ENCODE data around the gene PLA2G3.
A peak's percentile ranks its signal among the peaks of the same experiment; 100 is the strongest.
"Not testable (repeated sequence)": the region's sequence is repeated elsewhere in the genome, so short reads cannot be mapped to it uniquely, and the experiment has no call there.

Gene PLA2G3

DNA sequence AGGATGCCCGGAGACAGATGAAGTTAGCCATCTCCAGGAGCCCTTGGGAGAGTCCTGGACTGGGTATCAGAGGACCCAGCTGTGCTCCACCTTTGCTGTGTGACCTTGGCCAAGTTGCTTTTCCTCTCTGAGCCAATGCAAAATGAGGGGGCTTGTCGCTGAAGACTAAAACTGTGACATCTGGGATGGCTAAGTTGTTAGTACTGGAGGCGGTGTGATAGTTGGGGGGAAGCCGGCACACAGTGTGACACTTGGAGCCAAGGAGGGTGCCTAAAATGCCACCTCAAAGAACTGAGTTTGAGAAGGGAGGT lies 17.1 kb downstream of the PLA2G3 start:
- Mint-ChIP-seq H3K27ac (no peak overlapping the region), H3K36me3 (ENCODE audit: low read depth) (no peaks in the 10 kb centered on the region), H3K4me3 (no peak overlapping the region), H3K4me1 (ENCODE audit: low read depth) (no peaks in the 10 kb centered on the region), H3K27me3 (peaks cover 3% of the 10 kb centered on the region), H3K9me3 (no peaks in the 10 kb centered on the region)
- DNase-seq: no peak

DNA sequence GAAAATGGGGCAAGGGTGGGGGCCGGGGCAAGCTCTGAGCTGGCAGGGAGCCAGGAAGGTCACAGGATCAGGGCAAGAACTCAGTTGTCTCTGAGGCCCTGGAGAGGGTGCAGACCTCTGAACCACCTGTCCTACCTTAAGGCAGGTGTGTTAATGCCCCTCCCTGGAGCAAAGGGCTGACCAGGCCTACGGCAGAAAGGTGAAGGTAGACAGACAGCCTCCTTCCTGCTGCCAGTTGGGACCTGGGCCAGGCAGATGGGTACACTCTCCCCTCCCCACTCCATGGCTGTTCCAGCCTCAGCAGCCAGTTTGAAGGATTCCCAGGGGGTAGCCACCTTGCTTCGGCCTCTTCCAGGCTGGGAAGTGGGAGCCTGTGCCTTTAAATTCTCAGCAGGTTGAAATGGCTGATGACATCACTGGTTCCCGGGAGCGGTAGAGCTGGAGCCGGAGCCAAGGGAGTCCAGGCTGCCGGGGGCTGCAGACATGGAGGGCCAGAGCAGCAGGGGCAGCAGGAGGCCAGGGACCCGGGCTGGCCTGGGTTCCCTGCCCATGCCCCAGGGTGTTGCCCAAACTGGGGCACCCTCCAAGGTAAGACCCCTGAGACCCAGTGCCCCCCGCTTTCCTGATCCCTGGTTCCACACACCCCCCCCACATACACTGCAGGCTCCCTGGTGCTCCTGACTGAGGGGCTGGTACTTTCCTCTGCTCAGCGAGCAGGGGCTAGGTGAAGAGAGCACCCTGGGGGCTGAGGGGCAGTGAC lies 17.6 kb downstream of the PLA2G3 start, which contains the start of gene INPP5J:
INPP5J (plus strand) TSS at position 435 of the 760 bp plus-strand sequence; CDS start at position 484, 49 bp downstream.
- Mint-ChIP-seq H3K9me3 (no peaks in the 10 kb centered on the region), H3K4me1 (ENCODE audit: low read depth) (no peaks in the 10 kb centered on the region), H3K27ac (no peak within 1 kb of the TSS), H3K4me3 (no peak within 1 kb of the TSS), H3K36me3 (ENCODE audit: low read depth) (no peaks in the 10 kb centered on the region), H3K27me3 (no peaks in the 10 kb centered on the region)
- DNase-seq: no peak

DNA sequence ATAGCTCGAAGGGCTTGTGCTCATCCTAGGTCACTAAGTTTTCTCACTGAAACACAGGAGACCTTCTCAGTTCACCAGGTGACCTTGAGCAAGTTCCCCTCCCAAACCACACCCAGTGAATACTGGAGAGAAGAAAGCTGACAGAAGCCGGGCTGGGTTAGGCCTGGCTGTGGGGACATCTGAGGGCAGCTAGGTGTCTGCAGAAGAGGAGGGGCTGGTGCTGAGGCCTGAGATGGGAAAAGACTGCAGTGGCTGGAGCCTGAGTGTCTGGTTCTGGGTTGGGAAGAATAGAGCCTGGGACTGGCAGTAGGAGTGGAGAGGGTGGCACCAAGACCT lies 18.1 kb downstream of the PLA2G3 start:
- no peak overlapping the region for H3K27ac Mint-ChIP-seq
- H3K4me3 Mint-ChIP-seq: no peak overlapping the region

DNA sequence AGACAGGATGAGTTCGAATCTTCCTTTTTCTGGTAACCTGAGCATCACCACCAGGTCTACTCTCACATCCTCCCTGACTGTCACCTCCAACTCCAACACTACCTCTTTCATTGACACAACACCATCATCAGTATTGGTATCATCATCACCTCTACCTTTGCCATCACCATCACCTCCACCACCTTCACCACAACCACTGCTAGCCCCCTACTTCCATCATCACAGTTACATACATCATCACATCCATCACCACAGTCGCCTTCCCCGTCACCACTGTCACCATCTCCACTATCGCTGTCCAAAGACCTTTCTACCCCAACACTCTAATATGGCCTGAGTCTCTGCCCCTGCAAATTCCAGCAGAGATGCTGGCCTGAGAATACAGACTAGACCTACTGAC lies 18.9 kb downstream of the PLA2G3 start:
- no peaks in the 10 kb centered on the region for H3K9me3 Mint-ChIP-seq
- H3K36me3 Mint-ChIP-seq (ENCODE audit: low read depth): no peaks in the 10 kb centered on the region
- no peak overlapping the region for H3K27ac Mint-ChIP-seq
- H3K4me3 Mint-ChIP-seq: no peak overlapping the region
- no peak for DNase-seq
- H3K4me1 Mint-ChIP-seq (ENCODE audit: low read depth): no peaks in the 10 kb centered on the region
- H3K27me3 Mint-ChIP-seq: no peaks in the 10 kb centered on the region

More for the DNA sequence above, 18.1 kb downstream of the PLA2G3 start:
- H3K27me3 Mint-ChIP-seq: no peaks in the 10 kb centered on the region
- no peaks in the 10 kb centered on the region for H3K36me3 Mint-ChIP-seq (ENCODE audit: low read depth)
- no peak for DNase-seq
- H3K9me3 Mint-ChIP-seq: no peaks in the 10 kb centered on the region
- no peaks in the 10 kb centered on the region for H3K4me1 Mint-ChIP-seq (ENCODE audit: low read depth)

DNA sequence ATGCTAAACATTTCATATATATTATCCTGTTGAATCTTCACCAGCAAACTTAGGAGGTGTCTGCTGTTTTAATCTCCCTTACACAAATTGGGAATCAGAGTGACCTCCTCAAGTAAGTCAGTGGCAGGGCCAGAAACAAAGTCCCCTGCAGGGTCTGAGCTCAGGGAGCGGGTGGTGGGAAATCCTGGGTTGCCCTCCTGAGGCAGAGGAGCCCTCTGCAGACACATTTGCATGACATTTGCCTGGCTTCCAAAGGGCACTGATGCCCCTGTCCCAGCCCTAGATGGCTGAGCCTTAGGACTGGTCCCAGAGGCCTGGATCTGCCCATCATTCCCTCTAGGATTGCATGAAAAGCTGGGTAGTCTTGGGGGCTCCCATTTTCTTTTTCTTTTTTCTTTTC lies 19.7 kb downstream of the PLA2G3 start:
- Mint-ChIP-seq H3K27me3 (no peaks in the 10 kb centered on the region), H3K9me3 (no peaks in the 10 kb centered on the region), H3K36me3 (ENCODE audit: low read depth) (no peaks in the 10 kb centered on the region), H3K4me1 (ENCODE audit: low read depth) (no peaks in the 10 kb centered on the region), H3K4me3 (no peak overlapping the region), H3K27ac (no peak overlapping the region)
- DNase-seq: no peak

DNA sequence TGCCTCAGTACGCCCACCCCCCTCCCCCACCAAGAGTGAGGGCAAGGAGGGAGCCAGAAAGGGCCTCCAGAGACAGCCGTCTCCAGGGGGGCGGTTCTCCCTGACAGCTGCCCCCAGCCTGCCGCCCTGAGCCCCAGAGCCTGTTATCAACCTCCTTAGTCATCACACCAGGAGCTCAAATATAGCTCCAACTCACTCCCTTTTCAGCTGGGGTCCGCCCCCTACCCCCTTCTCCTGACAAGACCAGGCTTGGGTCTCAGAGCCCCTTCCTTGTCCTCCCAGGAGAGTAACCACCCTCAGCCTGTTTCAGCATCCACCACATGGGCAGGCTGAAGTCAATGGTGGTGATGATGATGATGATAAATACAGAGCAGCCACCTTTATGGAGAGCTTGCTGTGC lies 20.1 kb downstream of the PLA2G3 start:
- H3K27ac Mint-ChIP-seq: no peak overlapping the region

DNA sequence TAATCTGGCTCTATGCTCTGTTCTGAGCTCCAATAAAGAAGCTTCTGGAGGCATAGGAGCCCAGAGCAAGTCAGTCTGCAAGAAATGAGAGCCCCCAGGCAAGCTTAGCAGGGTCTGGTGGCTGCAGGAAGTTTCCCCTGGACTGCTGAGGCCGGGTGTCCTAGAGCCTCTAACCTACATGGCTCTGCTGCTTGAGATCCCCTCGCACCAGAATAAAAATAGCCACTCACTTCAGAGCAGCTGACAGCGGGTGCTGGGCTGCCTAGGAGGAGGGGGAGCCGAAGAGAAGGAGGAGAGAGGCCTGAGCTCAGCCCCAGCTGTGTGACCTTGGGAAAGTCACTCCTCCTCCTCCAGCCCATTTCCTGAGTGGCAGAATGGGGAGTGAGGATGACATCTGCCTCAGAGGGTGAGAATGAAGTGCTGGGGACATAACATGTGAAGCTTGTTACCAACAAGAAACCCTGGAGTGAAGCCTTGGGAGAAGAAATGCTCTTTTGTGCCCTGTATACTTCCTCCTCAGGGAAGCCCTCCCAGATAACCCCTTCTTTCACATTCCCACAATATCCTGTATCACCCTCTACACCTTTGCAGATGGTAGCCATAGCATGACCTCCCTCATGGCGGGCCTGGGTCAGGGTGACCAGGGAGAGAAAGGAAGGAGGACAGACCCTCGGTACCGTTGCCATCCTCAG lies 21.1 kb downstream of the PLA2G3 start:
- Mint-ChIP-seq H3K36me3 (ENCODE audit: low read depth) (no peaks in the 10 kb centered on the region), H3K27ac (no peak overlapping the region), H3K4me1 (ENCODE audit: low read depth) (no peaks in the 10 kb centered on the region), H3K9me3 (no peaks in the 10 kb centered on the region), H3K4me3 (no peak overlapping the region), H3K27me3 (no peaks in the 10 kb centered on the region)
- no peak for DNase-seq

More for the DNA sequence above, 20.1 kb downstream of the PLA2G3 start:
- Mint-ChIP-seq H3K27me3 (no peaks in the 10 kb centered on the region), H3K36me3 (ENCODE audit: low read depth) (no peaks in the 10 kb centered on the region), H3K9me3 (no peaks in the 10 kb centered on the region), H3K4me1 (ENCODE audit: low read depth) (no peaks in the 10 kb centered on the region), H3K4me3 (no peak overlapping the region)
- no peak for DNase-seq

DNA sequence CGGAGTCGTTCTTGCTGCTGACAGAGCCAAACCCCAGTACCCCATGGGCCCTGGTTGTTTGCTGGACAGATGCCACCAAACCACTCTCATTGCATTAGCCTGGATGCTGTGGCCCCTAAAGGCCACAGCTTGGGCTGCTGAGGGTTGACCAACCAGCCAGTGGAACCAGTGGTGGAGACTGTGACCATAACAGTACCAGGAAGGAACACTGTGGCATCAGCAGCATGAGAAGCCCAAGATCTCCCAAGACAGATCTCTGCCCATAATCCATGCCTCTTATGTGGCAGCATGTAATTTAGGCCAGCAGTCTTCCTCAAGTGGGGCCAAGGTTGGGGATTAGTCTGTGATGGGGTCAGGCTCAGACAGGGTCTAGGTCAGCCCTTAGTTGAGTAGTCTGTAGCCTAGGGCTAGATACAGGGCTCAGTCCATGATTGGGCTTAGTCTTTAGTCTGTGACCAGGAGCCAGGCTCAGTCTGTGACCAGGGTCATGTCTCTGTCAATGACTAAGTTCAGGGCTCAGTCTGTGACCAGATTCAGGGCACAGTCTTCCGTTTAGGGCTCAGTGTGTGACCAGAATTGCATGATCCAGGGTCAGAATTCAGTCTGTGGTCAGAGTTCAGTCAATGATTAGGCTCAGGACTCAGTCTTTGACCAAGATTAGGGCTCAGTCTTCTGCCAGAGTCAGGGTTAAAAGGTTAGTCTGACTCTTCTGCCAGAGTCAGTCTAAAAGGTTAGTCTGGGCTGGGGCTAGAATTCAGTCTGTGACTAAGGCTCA lies 22.1 kb downstream of the PLA2G3 start:
- DNase-seq: no peak
- Mint-ChIP-seq H3K9me3 (no peaks in the 10 kb centered on the region), H3K27ac (no peak overlapping the region), H3K4me3 (no peak overlapping the region), H3K27me3 (no peaks in the 10 kb centered on the region), H3K4me1 (ENCODE audit: low read depth) (no peaks in the 10 kb centered on the region), H3K36me3 (ENCODE audit: low read depth) (no peaks in the 10 kb centered on the region)

DNA sequence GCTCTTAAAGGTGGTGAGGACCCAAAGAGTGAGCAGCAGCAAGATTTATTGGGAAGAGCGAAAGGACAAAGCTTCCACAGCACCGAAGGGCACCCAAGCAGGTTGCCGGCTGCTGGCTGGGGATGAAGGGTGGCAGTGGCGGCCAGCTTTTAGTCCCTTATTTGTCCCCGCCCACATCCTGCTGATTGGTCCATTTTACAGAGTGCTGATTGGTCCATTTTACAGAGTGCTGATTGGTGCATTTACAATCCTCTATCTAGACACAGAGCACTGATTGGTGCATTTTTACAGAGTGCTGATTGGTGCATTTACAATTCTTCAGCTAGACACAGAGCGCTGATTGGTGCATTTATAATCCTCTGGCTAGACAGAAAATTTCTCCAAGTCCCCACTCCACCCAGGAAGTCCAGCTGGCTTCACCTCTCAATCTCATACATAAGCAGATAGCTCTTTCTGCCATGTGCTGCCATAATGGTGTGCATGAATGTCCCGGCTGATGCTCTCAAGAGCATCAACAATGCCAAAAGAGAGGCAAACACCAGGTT lies 27.7 kb downstream of the PLA2G3 start:
- not testable (repeated sequence) for H3K4me3 Mint-ChIP-seq; H3K36me3 Mint-ChIP-seq (ENCODE audit: low read depth); DNase-seq; H3K4me1 Mint-ChIP-seq (ENCODE audit: low read depth); H3K27me3 Mint-ChIP-seq; H3K9me3 Mint-ChIP-seq; H3K27ac Mint-ChIP-seq

DNA sequence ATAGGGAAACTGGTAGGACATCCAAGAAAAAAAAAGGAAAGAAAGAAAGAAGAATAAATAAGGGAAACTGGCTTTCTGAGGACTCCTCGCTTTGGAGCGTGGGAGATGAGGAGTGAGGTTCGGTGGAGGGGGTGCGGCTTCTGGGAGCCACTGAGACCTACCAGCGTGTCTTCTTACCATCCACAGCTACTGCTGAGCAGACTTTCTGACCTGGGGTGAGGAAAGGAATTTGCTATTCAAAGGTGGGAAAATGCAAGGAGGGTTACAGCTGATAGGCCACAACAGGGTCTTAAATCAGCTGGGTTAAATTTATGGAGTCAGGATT lies 32.5 kb downstream of the PLA2G3 start:
- peaks cover 2% of the 10 kb centered on the region for H3K36me3 Mint-ChIP-seq (ENCODE audit: low read depth)

DNA sequence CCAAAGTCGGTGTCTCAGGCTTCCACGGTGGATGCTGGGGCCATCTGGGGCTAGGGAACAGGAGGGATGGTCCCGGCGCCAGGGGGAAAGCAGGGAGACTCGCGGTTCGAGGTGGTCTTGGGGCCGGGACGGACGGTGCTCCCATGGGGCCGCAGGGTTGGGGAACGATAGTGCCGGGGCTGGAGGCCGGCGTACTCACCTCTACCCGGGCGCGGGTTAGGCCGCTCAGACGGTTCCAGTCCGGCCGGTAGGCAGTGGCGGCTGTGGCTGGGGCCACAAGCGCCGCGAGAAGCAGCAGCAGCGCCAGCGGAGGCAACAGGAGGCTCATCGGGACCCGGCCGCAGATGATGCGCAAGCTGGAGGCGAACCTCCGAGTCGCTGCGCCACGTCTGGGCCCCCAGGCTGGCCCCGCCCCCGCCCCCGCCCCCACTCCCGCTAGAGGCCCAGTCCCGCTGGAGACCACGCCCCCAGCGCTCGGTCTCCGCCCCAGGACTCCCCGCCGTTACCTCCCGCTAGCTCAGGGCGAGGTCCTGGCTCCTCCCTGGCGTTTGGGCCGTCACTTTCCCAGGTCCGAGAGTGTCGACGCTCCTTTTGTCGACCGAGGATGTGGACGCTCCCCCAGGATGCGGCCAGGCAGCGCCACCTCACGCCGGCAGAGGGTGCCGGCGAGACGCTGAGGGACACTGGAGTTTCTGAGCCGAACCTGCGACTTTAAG lies 33.0 kb downstream of the PLA2G3 start, which contains the start of gene SELENOM:
SELENOM (minus strand) TSS at position 391 of the 716 bp plus-strand sequence; CDS start at position 328, 63 bp downstream.
- Mint-ChIP-seq H3K27ac (peak within 1 kb of the TSS; percentile 89), H3K36me3 (ENCODE audit: low read depth) (peaks cover 2% of the 10 kb centered on the region), H3K9me3 (no peaks in the 10 kb centered on the region), H3K4me3 (peak within 1 kb of the TSS; percentile 83), H3K4me1 (ENCODE audit: low read depth) (peaks cover 24% of the 10 kb centered on the region), H3K27me3 (no peaks in the 10 kb centered on the region)
- DNase-seq: peak; percentile 88

More for the DNA sequence above, 32.5 kb downstream of the PLA2G3 start:
- Mint-ChIP-seq H3K4me1 (ENCODE audit: low read depth) (peaks cover 24% of the 10 kb centered on the region), H3K9me3 (no peaks in the 10 kb centered on the region), H3K27ac (peak overlapping the region; percentile 89), H3K4me3 (peak overlapping the region; percentile 83), H3K27me3 (peaks cover 3% of the 10 kb centered on the region)
- DNase-seq: no peak

DNA sequence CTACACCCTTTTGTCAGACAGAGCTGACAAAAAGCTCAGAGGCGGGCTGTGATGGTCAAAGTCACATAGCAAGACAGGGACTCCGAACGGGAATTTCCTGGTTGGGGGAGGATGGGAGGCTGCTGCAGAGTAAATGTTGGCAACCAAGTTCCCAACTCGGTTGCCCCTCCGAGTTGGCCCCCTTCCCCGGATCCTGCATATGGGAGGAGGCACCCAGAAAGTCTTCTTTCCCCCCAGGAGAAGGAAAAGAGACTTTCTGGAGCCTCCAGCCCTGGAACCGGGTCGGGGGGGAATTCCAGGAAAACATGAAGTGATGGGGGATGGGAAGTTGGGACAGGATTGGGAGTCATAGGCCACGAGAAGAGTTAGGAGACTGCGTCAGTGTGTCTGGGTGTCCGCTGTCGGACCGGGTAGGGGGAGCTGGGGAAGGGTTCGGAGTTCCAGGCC lies 33.6 kb downstream of the PLA2G3 start:
- no peak for DNase-seq
- H3K27ac Mint-ChIP-seq: peak overlapping the region; percentile 71
- peak overlapping the region; percentile 83 for H3K4me3 Mint-ChIP-seq
- no peaks in the 10 kb centered on the region for H3K27me3 Mint-ChIP-seq
- H3K4me1 Mint-ChIP-seq (ENCODE audit: low read depth): peaks cover 24% of the 10 kb centered on the region
- no peaks in the 10 kb centered on the region for H3K9me3 Mint-ChIP-seq
- peaks cover 2% of the 10 kb centered on the region for H3K36me3 Mint-ChIP-seq (ENCODE audit: low read depth)

DNA sequence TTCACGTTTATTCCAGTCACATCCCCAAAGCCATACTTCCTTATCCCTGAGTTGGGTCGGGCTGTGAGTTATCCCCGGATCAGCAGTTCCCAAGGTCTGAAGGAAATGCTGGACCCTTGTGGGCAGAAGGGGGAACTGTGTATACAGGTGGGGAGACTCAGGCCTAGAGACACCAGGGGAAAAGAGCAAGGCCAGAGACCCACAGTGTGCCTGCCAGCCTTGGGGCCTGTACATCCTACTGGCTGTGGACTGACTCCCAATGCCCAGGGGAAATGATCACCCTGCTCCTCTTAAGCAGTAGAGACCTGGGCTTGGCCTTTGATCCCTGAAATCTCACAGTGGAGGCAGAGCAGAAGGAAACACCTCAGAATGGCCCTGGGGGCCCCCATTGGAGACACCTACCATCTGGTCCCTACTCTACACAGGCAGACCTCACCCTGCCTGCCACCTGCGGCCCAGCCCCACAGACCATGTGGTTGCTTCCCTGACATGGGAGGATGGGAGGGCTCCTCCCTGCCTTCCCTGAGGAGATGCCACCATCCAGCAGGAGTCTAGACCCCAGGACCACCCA lies 34.2 kb downstream of the PLA2G3 start:
- no peak for DNase-seq
- Mint-ChIP-seq H3K9me3 (no peaks in the 10 kb centered on the region), H3K36me3 (ENCODE audit: low read depth) (peaks cover 2% of the 10 kb centered on the region), H3K27ac (no peak overlapping the region), H3K27me3 (no peaks in the 10 kb centered on the region), H3K4me3 (peak overlapping the region; percentile 83), H3K4me1 (ENCODE audit: low read depth) (peaks cover 24% of the 10 kb centered on the region)

Measured in activated T-cell treated with anti-CD3 and anti-CD28 coated beads, Interleukin-2, amount 50 U/mL, for 24 hours (primary cell).